Progenitor cell of endocrine pancreas (in vitro differentiated cells): ENCODE results near the gene YBEY. TPM values are rescaled to one million over a fixed set of nuclear protein-coding genes. Genes with fewer than 3 reads are reported as not detected.

Experiments used
- DNase-seq: peaks from one replicate; pipeline ENCODE4 v3.0.0; 2021; ENCODE audit warnings: low spot score; ENCODE audit not compliant: unreplicated experiment
- H3K27ac Mint-ChIP-seq: 2 replicates; pipeline ENCODE4 v1.8.0; 2021; ENCODE audit warnings: mild to moderate bottlenecking, moderate library complexity, mixed read lengths
- H3K27me3 Mint-ChIP-seq: 2 replicates; pipeline ENCODE4 v1.8.0; 2021; ENCODE audit warnings: mixed read lengths
- H3K36me3 Mint-ChIP-seq: 2 replicates; pipeline ENCODE4 v1.8.0; 2022; ENCODE audit warnings: mixed read lengths; ENCODE audit not compliant: insufficient read depth
- H3K4me1 Mint-ChIP-seq: 2 replicates; pipeline ENCODE4 v1.8.0; 2021; ENCODE audit warnings: low read depth, mixed read lengths
- H3K4me3 Mint-ChIP-seq: 2 replicates; pipeline ENCODE4 v1.8.0; 2021; ENCODE audit warnings: low read depth, mild to moderate bottlenecking, moderate library complexity, mixed read lengths
- H3K9me3 Mint-ChIP-seq: 2 replicates; pipeline ENCODE4 v1.8.0; 2021; ENCODE audit warnings: low read depth, mixed read lengths
- total RNA-seq: library from RNA; stranded (reverse); gene quantifications from 2 replicates; pipeline ENCODE4 v1.2.1, GENCODE V29; 2021
- TF ChIP-seq, protein P1 (sequence below): fragments of 200-600 bp; sonication (generic); IDR thresholded peaks from one replicate; pipeline ENCODE4 v1.5.0; 2021; ENCODE audit warnings: antibody characterized with exemption, mild to moderate bottlenecking; ENCODE audit not compliant: unreplicated experiment

The YBEY gene
- total RNA-seq, 1 donor from 2014 or later = 20.9 TPM

DNA sequence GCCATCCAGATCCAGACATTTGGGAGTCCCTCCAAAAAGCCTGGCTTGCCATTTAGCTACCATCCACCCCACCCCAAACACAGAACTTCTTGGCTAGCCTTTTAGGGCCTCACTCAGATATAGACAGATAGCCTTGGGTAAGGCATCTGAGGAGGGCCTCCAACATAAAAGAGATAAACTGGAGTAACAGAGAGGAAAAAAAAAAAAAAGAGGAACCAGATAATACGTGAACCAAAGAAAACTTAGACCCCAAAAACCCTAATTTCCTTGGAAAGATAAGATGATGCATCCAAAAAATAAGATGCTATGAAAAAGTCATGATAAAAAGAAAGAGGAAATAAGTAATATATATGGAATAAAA is 37.7 kb upstream of the YBEY start:
- H3K4me3 Mint-ChIP-seq = no peak overlapping the region
- peaks cover 25% of the 10 kb centered on the region for H3K36me3 Mint-ChIP-seq
- no peak overlapping the region for H3K27ac Mint-ChIP-seq
- no peak for DNase-seq
- H3K9me3 Mint-ChIP-seq = no peaks in the 10 kb centered on the region
- H3K27me3 Mint-ChIP-seq = no peaks in the 10 kb centered on the region
- TF ChIP-seq, protein P1, sequence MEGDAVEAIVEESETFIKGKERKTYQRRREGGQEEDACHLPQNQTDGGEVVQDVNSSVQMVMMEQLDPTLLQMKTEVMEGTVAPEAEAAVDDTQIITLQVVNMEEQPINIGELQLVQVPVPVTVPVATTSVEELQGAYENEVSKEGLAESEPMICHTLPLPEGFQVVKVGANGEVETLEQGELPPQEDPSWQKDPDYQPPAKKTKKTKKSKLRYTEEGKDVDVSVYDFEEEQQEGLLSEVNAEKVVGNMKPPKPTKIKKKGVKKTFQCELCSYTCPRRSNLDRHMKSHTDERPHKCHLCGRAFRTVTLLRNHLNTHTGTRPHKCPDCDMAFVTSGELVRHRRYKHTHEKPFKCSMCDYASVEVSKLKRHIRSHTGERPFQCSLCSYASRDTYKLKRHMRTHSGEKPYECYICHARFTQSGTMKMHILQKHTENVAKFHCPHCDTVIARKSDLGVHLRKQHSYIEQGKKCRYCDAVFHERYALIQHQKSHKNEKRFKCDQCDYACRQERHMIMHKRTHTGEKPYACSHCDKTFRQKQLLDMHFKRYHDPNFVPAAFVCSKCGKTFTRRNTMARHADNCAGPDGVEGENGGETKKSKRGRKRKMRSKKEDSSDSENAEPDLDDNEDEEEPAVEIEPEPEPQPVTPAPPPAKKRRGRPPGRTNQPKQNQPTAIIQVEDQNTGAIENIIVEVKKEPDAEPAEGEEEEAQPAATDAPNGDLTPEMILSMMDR = no peak
- H3K4me1 Mint-ChIP-seq = no peaks in the 10 kb centered on the region

- no peak overlapping the region for H3K4me3 Mint-ChIP-seq
- H3K9me3 Mint-ChIP-seq = no peaks in the 10 kb centered on the region
- TF ChIP-seq, protein P1 = no peak
- peaks cover 29% of the 10 kb centered on the region for H3K36me3 Mint-ChIP-seq
- DNase-seq = no peak
- no peaks in the 10 kb centered on the region for H3K27me3 Mint-ChIP-seq
- H3K4me1 Mint-ChIP-seq = no peaks in the 10 kb centered on the region
- H3K27ac Mint-ChIP-seq = no peak overlapping the region
Observed at GRCh38 chr21:46248827-46249226, 37.3 kb upstream of the YBEY start.

DNA sequence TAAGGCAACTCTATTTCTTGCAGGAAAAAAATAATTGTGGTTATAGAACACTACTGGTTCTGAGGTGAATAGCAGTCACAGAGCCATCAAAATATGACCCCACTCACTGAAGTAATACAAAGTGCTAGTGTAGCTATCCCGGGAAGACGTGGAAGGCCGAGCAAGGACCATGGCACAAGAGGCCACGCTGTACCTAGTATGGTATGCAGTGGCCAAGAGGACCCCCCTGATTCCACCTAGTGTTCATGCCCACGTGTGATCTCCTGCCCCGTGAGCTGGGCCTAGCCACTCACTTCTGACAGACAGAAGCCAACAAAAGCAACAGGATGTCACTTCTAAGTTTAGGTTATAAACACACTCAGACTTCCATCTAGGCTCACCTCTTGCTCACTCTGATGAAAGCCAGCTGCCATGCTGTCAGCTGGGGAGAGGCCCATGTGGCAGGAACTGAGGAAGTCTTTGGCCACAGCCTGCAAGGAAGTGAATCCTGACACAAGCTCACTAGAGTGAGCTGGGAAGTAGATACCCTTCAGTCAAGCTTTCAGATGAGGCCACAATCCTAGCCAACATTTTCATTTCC is 35.9 kb upstream of the YBEY start:
- Mint-ChIP-seq H3K27me3 (no peaks in the 10 kb centered on the region), H3K4me3 (no peak overlapping the region), H3K27ac (peak overlapping the region; percentile 68), H3K36me3 (peaks cover 39% of the 10 kb centered on the region), H3K9me3 (no peaks in the 10 kb centered on the region), H3K4me1 (no peaks in the 10 kb centered on the region)
- no peak for DNase-seq
- TF ChIP-seq, protein P1 = no peak

- no peaks in the 10 kb centered on the region for H3K4me1 Mint-ChIP-seq
- H3K27me3 Mint-ChIP-seq = no peaks in the 10 kb centered on the region
- TF ChIP-seq, protein P1 = no peak
- no peak overlapping the region for H3K27ac Mint-ChIP-seq
- H3K4me3 Mint-ChIP-seq = no peak overlapping the region
- no peaks in the 10 kb centered on the region for H3K9me3 Mint-ChIP-seq
- DNase-seq = no peak
- peaks cover 33% of the 10 kb centered on the region for H3K36me3 Mint-ChIP-seq
Observed at GRCh38 chr21:46252840-46253239, 33.3 kb upstream of the YBEY start.

DNA sequence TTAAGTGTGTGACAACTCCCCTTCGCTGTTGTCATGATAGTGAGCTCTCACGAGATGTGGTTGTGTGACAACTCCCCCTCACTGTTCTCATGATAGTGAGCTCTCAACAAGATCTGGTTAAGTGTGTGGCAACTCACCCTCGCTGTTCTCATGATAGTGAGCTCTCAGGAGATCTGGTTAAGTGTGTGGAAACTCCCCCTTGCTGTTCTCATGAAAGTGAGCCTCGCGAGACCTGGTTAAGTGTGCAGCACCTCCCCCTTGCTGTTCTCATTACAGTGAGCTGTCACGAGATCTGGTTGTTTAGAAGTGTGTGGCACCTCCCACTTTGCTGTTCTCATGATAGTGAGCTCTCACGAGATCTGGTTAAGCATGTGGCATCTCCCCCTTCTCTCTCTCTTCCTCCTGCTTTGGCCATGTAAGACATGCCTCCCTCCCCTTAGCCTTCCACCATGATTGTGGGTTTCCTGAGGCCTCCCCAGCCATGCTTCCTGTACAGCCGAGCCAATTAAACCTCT is 32.5 kb upstream of the YBEY start:
- Mint-ChIP-seq H3K9me3 (no peaks in the 10 kb centered on the region), H3K27me3 (no peaks in the 10 kb centered on the region), H3K36me3 (peaks cover 33% of the 10 kb centered on the region), H3K27ac (no peak overlapping the region), H3K4me1 (no peaks in the 10 kb centered on the region), H3K4me3 (no peak overlapping the region)
- TF ChIP-seq, protein P1 = no peak
- DNase-seq = no peak
